LNCAP (cell line): ENCODE measurements around the gene UGT2A1.

Source experiments
- CTCF ChIP-seq: fragments of 450-650 bp; IDR thresholded peaks from 2 replicates; pipeline ENCODE4 v1.5.1; 2017; ENCODE audit warnings: mild to moderate bottlenecking

The UGT2A1 gene

GRCh38 chr4:69577245-69577644, 75.8 kb downstream of the UGT2A1 start:
- TF ChIP-seq CTCF: no peak

- no peak for TF ChIP-seq CTCF
Observed at GRCh38 chr4:69576251-69576877, 76.7 kb downstream of the UGT2A1 start.

- no peak for TF ChIP-seq CTCF
Observed at GRCh38 chr4:69568787-69569186, 84.3 kb downstream of the UGT2A1 start.

- TF ChIP-seq CTCF: no peak
Observed at GRCh38 chr4:69563424-69563823, 89.6 kb downstream of the UGT2A1 start.

- no peak for TF ChIP-seq CTCF
Observed at GRCh38 chr4:69549651-69550050, 103.4 kb downstream of the UGT2A1 start.

- TF ChIP-seq CTCF: no peak
Observed at GRCh38 chr4:69546134-69546765, 106.8 kb downstream of the UGT2A1 start.
